OCI-LY7 (cell line): ENCODE measurements around the gene ITGA3. TPM values are rescaled to one million over a fixed set of nuclear protein-coding genes. Genes with fewer than 3 reads are reported as not detected.
A peak's percentile ranks its signal among the peaks of the same experiment; 100 is the strongest.

Source experiments
- BruUV-seq: library from RNA; stranded (reverse); fragments of 400-500 nt; replicated peaks from 2 replicates; lab custom pipeline; 2021; lab: Mats Ljungman, UMichigan
- CTCF ChIA-PET: fragments of 300-600 bp; sonication (Branson Sonifier 250); formaldehyde crosslinking; loops from one replicate; lab custom pipeline; 2022; ENCODE audit warnings: antibody characterized with exemption; ENCODE audit not compliant: unreplicated experiment; lab: Charles Lee
- POLR2A ChIA-PET: fragments of 300-600 bp; sonication (Branson Sonifier 250); formaldehyde crosslinking; loops from one replicate; lab custom pipeline; 2022; ENCODE audit warnings: antibody characterized with exemption; lab: Charles Lee
- DNase-seq: peaks from one replicate; pipeline ENCODE4 v3.0.0-alpha.2; 2015; ENCODE audit warnings: low spot score
- H2AFZ ChIP-seq: fragments of 200-600 bp; sonication (generic), shearing (Covaris generic); 2 replicates; pipeline ENCODE4 v1.6.1; 2014; ENCODE audit warnings: mild to moderate bottlenecking, antibody characterized with exemption, low read length, moderate library complexity
- H3K27ac ChIP-seq: fragments of 200-600 bp; sonication (generic); 2 replicates; pipeline ENCODE4 v1.5.1; 2014; ENCODE audit warnings: mixed run types, low read depth, mild to moderate bottlenecking, moderate library complexity, low read length, inconsistent platforms; ENCODE audit not compliant: poor library complexity, severe bottlenecking
- H3K36me3 ChIP-seq: fragments of 200-600 bp; sonication (generic); 2 replicates; pipeline ENCODE4 v1.6.1; 2014; ENCODE audit warnings: mild to moderate bottlenecking, antibody characterized with exemption, low read length, moderate library complexity, mixed read lengths; ENCODE audit not compliant: insufficient read depth
- H3K4me1 ChIP-seq: fragments of 200-600 bp; sonication (generic); 2 replicates; pipeline ENCODE4 v1.5.1; 2014; ENCODE audit warnings: mild to moderate bottlenecking, low read length; ENCODE audit not compliant: insufficient read depth, poor library complexity, severe bottlenecking
- H3K4me2 ChIP-seq: fragments of 200-600 bp; sonication (generic); 2 replicates; pipeline ENCODE4 v1.6.1; 2014; ENCODE audit warnings: mild to moderate bottlenecking, low read length
- H3K4me3 ChIP-seq: fragments of 200-600 bp; sonication (generic); 2 replicates; pipeline ENCODE4 v1.5.1; 2014; ENCODE audit warnings: mild to moderate bottlenecking, low read depth, low read length; ENCODE audit not compliant: poor library complexity, severe bottlenecking
- H3K79me2 ChIP-seq: fragments of 200-600 bp; sonication (generic); 2 replicates; pipeline ENCODE4 v1.6.1; 2016; ENCODE audit warnings: low read depth, mild to moderate bottlenecking, low read length, moderate library complexity, mixed read lengths; ENCODE audit not compliant: insufficient read depth
- H3K9me2 ChIP-seq: fragments of 200-600 bp; sonication (generic); 2 replicates; pipeline ENCODE4 v1.6.1; 2016; ENCODE audit warnings: mild to moderate bottlenecking, low read length, mixed read lengths; ENCODE audit not compliant: insufficient read depth
- H3K9me3 ChIP-seq: fragments of 200-600 bp; sonication (generic); 2 replicates; pipeline ENCODE4 v1.6.1; 2014; ENCODE audit warnings: mild to moderate bottlenecking, mixed run types, low read length, mixed read lengths
- H4K20me1 ChIP-seq: fragments of 200-600 bp; sonication (generic); 2 replicates; pipeline ENCODE4 v1.6.1; 2014; ENCODE audit warnings: mild to moderate bottlenecking, antibody characterized with exemption, low read length, moderate library complexity, mixed read lengths; ENCODE audit not compliant: insufficient read depth
- CTCF ChIP-seq: fragments of 200-600 bp; sonication (generic); conservative IDR thresholded peaks from 2 replicates; pipeline ENCODE4 v1.5.1; 2014; ENCODE audit warnings: mild to moderate bottlenecking, antibody characterized with exemption, low read length, moderate library complexity, mixed read lengths
- EZH2phosphoT487 ChIP-seq: fragments of 200-600 bp; sonication (generic); IDR thresholded peaks from 2 replicates; pipeline ENCODE4 v1.6.1; 2018; ENCODE audit warnings: low read depth, borderline replicate concordance, mild to moderate bottlenecking, mixed run types, antibody characterized with exemption, low read length, moderate library complexity, mixed read lengths
- intact Hi-C: fragments of 100-400 bp; cut with micrococcal nuclease; formaldehyde crosslinking; loops from one replicate; pipeline ENCODE4 v1.10.0; 2022; ENCODE audit not compliant: unreplicated experiment
- total RNA-seq, 2 experiments: library from RNA; depleted of rRNA in 1 of 2; stranded (reverse); fragments of >200 nt in 1 of 2; shearing (Covaris generic) in 1 of 2; gene quantifications; 2 replicates each; pipeline ENCODE4 v1.2.3, GENCODE V29; 2014 to 2022

ITGA3 gene
- total RNA-seq, 2 experiments from 2014 or later: 15.2 to 30.7 TPM

DNA sequence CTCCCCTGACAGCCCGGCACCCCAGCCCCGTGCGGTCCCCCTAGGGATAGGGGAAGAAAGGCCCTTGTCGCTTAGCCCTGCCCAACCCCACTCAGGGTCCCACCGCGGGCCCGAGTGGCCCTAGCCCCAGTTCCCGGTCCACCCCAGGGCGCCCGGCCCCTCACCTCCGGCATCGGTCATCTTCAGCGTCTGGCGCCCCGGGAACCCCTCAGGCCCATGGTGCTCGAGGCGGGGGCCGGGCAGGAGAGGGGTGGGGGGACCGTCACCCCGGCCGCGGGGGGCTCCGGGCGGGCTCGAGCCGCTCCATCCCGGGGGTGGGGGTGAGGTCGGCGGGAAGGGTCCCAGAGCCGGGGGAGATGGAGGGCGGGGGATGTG lies 73.4 kb downstream of the ITGA3 start:
- POLR2A ChIA-PET: no interaction called here
- TF ChIP-seq EZH2phosphoT487: no peak
- TF ChIP-seq CTCF: no peak
- Histone ChIP-seq H2AFZ (no peak overlapping the region), H4K20me1 (no peaks in the 10 kb centered on the region), H3K9me2 (no peaks in the 10 kb centered on the region), H3K4me2 (peak overlapping the region; percentile 40; the same call in 1 of the 2 replicates), H3K4me3 (peak overlapping the region; percentile 36), H3K79me2 (no peaks in the 10 kb centered on the region), H3K9me3 (no peaks in the 10 kb centered on the region), H3K27ac (no peak overlapping the region), H3K4me1 (peaks cover 11% of the 10 kb centered on the region), H3K36me3 (peaks cover 23% of the 10 kb centered on the region)
- CTCF ChIA-PET: interaction anchor here (0.6 kb wide), 1 partner anchor 19 kb away, joined by 3 read pairs; no protein-coding TSS in a partner anchor
- no TSS peak for BruUV-seq
- DNase-seq: no peak
- intact Hi-C loops: no loop called here

GRCh38 chr17:50129728-50130558 lies 74.0 kb downstream of the ITGA3 start, which contains the start of gene SAMD14:
SAMD14 (minus strand) TSS chr17:50130160; CDS start chr17:50124959, 5,201 bp downstream.
- Histone ChIP-seq H3K9me3 (no peaks in the 10 kb centered on the region), H3K79me2 (no peaks in the 10 kb centered on the region), H3K4me2 (peak within 1 kb of the TSS; percentile 44; the same call in 1 of the 2 replicates), H4K20me1 (no peaks in the 10 kb centered on the region), H3K27ac (no peak within 1 kb of the TSS), H2AFZ (no peak within 1 kb of the TSS), H3K36me3 (peaks cover 29% of the 10 kb centered on the region), H3K9me2 (no peaks in the 10 kb centered on the region), H3K4me1 (peaks cover 11% of the 10 kb centered on the region), H3K4me3 (peak within 1 kb of the TSS; percentile 36)
- intact Hi-C loops: no loop called here
- POLR2A ChIA-PET: no interaction called here
- CTCF ChIA-PET: interaction anchor here (0.7 kb wide), 1 partner anchor 14 kb away, joined by 11 read pairs; no protein-coding TSS in a partner anchor
- no TSS peak for BruUV-seq
- TF ChIP-seq CTCF: no peak
- TF ChIP-seq EZH2phosphoT487: no peak
- DNase-seq: no peak
